GM18508 (cell line): Measurements from ENCODE around the gene MNT.

ENCODE experiments used
- ATAC-seq: cut with Tn5 transposase; IDR thresholded peaks from one replicate; pipeline ENCODE4 v1.9.1; 2021; ENCODE audit warnings: moderate number of reproducible peaks; ENCODE audit not compliant: insufficient read depth, unreplicated experiment

Gene MNT

GRCh38 chr17:2384439-2385127, 16.3 kb downstream of the MNT start:
- ATAC-seq: no peak

DNA sequence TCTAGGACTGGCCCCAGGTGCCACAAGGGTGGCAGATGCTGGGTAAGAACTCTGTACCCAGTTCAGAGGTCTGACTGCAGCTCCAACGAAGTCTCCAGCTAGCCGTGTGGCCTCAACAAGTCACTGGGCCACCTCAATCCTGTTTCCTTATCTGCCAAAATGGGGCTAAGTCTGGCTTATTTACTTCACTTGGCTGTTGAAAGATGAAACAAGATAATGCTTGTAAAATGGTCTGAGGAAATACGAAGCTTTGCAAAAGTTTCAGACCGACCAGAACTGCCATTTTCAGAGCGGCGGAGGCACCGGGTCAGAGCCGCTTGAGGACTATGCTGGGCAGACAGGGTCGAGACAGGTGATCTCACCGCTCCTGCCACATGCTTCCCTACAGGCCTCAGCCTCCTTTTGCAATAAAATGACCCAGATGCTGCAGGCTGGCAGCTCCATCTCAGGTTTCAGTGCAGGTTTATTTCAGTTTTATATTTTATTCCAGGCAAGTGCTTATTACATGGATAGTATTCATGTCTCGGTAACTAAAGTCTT, 17.2 kb downstream of the MNT start:
- no peak for ATAC-seq

- ATAC-seq: no peak
Observed at GRCh38 chr17:2380950-2381649, 19.8 kb downstream of the MNT start.

- no peak for ATAC-seq
Observed at GRCh38 chr17:2380226-2380922, 20.5 kb downstream of the MNT start.

DNA sequence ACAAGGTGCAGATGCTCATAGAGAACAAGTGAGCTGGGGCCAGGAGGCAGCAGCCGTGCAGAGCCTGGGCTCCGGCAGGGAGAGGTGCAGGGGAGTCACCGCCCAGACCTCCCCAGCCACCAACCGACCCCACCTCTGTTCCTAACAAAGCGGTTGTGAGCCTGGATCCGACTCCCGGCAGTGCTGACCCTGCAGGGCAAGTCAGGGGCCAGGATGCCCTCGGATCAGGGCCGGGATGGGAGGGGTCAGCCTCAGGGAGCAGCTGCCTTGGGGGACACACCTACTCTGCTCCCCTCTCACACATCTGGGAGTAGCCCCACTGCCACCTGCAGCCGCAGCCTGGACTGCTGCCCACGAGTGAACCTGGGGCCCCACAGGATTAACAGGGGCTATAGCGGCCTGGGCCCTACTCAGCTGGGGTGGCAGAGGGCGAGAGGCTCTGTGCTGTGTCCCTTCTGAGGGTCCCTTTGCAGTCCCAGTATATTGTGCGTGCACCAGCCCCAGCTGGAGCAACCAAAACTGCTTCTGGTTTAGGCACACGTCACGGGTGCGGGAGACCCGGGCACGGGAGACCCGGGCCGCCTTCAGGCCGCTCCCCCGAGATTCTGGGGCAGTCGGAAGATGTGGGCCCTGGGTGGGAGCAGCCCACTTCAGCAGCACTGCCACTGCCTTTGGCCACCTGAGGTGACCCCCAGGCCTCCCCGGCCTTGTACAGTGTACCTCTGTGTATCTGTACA, 21.2 kb downstream of the MNT start:
- ATAC-seq: no peak

DNA sequence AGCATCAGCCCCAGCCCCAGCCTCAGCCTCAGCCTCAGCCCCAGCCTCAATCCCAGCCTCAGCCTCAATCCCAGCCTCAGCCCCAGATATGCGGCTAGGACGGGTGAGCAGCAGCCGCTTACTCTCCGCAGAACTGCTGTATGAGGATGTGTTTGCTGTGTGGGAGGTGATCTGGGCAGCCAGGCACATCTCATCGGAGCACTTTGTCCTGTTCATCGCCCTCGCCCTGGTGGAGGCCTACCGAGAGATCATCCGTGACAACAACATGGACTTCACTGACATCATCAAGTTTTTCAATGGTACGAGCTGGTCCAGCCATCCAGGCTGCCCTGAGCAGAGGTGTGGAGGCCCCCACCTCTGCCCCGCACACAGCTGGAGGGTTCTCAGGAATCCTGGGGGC, 22.0 kb downstream of the MNT start:
- ATAC-seq: no peak

DNA sequence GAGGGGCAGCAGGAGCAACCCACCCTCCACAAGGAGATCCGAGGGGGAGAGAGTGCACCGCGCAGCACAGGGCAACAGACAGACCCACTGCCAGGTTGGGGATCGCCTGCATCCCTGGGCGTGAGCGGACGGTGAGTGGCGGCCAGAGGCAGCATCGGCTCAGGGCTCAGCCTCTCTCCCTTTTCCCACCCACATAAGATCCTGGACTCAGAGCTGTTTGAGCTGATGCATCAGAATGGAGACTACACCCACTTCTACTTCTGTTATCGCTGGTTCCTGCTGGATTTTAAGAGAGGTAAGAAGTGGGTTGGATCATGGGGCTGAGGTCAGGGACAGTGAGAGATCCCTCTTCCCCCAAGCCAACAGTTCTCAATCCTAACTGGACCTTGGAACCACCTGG, 23.2 kb downstream of the MNT start:
- ATAC-seq: no peak

DNA sequence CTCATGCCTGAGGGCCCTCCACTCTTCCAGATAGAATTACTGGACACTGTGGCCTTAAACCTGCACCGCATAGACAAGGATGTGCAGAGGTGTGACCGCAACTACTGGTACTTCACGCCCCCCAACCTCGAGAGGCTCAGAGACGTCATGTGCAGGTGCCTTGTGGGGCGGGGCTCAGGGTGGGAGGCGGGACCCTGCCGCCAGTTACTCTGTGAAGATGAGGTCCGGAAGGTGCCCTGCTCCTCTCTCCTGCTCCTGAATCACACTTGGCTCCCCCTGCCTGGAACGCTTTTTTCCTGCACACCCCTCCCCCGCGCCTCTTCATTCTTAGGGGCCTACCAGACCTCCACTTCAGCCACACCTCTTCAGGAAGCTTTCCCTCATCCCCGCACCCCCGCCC, 24.8 kb downstream of the MNT start:
- ATAC-seq: no peak

DNA sequence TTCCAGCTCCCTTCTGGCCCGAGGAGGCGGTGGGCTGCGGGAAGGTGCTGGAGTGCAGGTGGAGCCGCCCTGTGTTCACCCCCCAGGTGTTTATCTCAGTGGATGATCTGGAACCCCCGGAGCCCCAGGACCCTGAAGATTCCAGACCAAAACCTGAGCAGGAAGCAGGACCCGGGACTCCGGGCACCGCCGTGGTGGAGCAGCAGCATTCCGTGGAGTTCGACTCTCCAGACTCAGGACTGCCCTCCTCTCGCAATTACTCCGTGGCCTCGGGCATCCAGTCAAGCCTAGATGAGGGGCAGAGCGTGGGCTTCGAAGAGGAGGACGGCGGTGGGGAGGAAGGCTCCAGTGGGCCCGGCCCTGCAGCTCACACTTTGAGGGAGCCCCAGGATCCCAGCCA, 25.5 kb downstream of the MNT start:
- no peak for ATAC-seq

DNA sequence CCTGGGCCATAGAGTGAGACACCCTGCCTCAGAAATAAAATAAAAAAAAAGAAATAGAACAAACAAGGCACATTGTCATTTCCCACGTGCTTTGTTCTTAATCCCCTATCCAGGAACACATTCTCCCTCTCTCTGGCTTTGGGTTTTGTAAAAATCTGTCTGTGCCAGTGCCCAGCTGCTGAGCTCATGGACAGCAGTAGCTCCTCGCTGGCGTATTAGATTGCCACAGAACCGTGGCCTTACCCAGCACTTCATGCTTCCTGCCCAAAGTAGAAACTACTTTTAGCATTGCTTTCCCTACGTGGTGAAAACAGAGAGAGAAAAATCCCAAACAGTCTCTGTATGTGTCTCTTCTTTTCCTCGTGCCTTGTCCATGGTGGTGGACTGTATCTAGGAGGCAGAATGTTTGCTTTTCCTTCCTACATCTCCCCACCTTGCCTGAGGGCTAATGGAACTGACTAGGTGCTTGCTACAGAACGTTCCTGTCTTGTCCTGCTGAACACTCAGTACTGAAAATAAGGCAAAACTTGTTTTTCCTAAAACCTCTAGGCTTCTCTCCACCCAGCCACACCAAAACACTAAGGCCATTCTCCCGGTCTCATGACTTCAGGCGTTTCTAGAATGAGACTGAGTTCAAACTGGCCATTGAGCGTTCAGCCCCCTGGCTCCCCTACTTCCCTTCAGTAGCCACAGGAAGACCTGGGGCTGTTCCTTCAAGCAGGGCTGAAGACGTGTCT, 26.1 kb downstream of the MNT start:
- ATAC-seq: no peak

DNA sequence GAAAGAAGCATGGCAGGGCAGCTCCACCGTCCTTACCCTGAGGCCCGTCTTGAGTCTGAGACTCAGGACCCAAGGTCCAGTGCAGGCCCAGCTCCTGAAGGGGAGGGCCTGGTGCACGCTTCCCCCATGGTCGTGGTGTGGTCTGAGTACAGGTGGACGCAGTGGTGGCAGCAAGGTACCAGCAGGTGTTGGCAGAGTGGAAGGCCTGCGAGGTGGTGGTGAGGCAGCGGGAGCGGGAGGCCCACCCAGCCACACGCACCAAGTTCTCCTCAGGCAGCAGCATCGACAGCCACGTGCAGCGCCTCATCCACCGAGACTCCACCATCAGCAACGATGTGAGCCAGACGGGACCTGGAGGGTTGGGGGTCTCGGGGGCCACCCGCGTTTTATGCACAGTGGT, 27.7 kb downstream of the MNT start:
- ATAC-seq: no peak

- ATAC-seq: no peak
Observed at GRCh38 chr17:2372681-2373080, 28.2 kb downstream of the MNT start.

- ATAC-seq: no peak
Observed at GRCh38 chr17:2372180-2372579, 28.7 kb downstream of the MNT start.

DNA sequence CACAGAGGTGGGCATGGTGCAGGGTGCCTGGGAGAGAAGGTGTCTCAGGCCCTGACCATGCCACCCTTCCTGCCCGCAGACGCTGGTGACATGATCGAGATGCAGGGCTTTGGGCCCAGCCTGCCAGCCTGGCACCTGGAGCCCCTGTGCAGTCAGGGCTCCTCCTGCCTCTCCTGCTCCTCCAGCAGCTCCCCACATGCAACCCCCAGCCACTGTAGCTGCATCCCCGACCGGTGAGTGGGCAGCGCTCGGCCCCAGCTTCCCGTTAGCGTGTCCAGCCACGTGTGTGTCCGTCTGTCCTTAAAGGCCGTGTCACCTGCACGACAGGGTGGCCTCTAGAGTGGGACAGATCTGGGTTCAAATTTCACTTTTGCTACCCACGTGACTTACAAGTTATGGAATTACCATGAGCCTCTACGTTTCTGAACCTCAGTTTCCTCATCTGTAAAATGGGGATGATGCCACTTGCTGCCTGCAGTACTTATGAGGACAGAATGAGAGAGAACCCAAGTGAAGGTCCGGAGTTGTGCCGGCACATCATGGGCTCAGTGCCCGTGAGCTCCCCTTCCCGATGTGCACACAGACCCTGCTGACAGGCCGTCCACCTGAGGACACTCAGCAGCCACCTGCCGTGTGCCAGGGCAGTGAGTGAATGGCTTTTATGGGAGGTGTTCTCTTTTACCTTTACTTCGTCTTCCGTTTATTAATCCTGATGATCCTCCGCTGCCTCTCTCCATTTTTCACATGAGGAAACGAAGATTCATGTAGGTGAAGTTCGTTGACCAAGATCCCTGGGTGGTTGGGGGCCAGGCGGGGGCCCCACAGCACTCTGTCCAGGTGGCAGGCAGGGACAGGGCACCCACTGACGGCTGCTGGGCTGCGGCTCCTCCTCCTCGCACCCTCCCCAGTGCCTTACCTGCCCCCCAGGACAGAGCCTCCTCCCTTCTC, 29.4 kb downstream of the MNT start:
- no peak for ATAC-seq

GRCh38 chr17:2370211-2370589, 30.7 kb downstream of the MNT start:
- no peak for ATAC-seq

- no peak for ATAC-seq
Observed at GRCh38 chr17:2369551-2370210, 31.2 kb downstream of the MNT start.

GRCh38 chr17:2369039-2369438, 31.8 kb downstream of the MNT start:
- ATAC-seq: no peak

GRCh38 chr17:2368359-2368758, 32.5 kb downstream of the MNT start:
- ATAC-seq: no peak
